ENCODE results near the gene UGT3A1. TPM values are rescaled to one million over a fixed set of nuclear protein-coding genes. Genes with fewer than 3 reads are reported as not detected.

The UGT3A1 gene
- total and polyA plus RNA-seq, 10 of the 15 experiments (the other 5 are each of a cell fraction or from before 2014, with no cell fraction given) = not detected

DNA sequence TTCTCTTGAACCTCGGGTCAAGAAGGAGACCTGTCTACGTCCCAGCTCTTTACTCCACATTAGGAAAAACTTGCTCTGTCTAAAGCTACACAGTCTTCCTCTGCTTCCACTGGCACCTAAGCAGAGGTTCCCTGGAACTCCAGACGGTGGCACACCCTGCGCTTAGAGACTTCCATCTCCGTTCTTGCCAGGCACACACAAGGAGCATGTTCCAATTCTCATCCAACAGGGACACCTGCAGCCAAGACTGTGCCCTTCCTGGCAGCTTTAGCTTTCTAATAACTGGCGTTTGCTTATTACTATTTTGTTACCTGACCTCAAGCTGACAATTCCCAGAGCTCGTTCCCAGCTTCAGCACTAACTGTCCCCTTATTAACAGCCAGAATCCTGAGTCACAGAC is 68.7 kb downstream of the UGT3A1 start:
- Histone ChIP-seq H3K27me3 (replicated peaks in 1 of 2; ENCODE audit: control insufficient read depth in 2 of 2, insufficient read depth in 2 of 2, low read length in 1 of 2) (no peaks in the 10 kb centered on the region; a peak in 1 of 4 replicates), H3K4me3 (no peak overlapping the region), H3K27ac (ENCODE audit: control insufficient read depth, insufficient read depth) (no peak overlapping the region), H4K20me1 (ENCODE audit: control insufficient read depth, insufficient read depth) (no peaks in the 10 kb centered on the region), H3K4me2 (ENCODE audit: control insufficient read depth, insufficient read depth) (no peak overlapping the region), H3K9ac (ENCODE audit: control insufficient read depth, insufficient read depth, low read length) (no peak overlapping the region), H3K36me3 (ENCODE audit: control insufficient read depth in 2 of 2, insufficient read depth in 2 of 2, low read length in 1 of 2) (no peaks in the 10 kb centered on the region), H3K79me2 (ENCODE audit: control insufficient read depth, insufficient read depth, low read length) (no peaks in the 10 kb centered on the region), H3K9me3 (replicated peaks; ENCODE audit: control insufficient read depth, insufficient read depth, low read length) (peaks cover 4% of the 10 kb centered on the region; the same call in 2 of the 3 replicates), H2AFZ (ENCODE audit: control insufficient read depth, low read depth, low read length) (no peak overlapping the region), H3K4me1 (ENCODE audit: control insufficient read depth, insufficient read depth, low read length) (peaks cover 4% of the 10 kb centered on the region; the same call in 1 of the 2 replicates)
- BruUV-seq (replicated peaks) = no TSS peak
- ChIA-PET RAD21 (ENCODE audit: unreplicated experiment) (interaction anchor here (1.0 to 3.4 kb wide), 4 partner anchors 23 to 272 kb away, joined by 3 to 24 read pairs (median 8); no protein-coding TSS in a partner anchor), SMC1A (ENCODE audit: uncharacterized antibody, unreplicated experiment) (interaction anchor here (0.9 to 13.1 kb wide), 3 partner anchors 15 to 143 kb away, joined by 3 to 276 read pairs (median 13); no protein-coding TSS in a partner anchor), POLR2A (no interaction called here), CTCF (interaction anchor here (0.9 to 16.3 kb wide), 9 partner anchors 14 to 591 kb away, joined by 3 to 359 read pairs (median 3); partner anchors contain the start of gene SPEF2)
- intact Hi-C loops (cut with micrococcal nuclease; ENCODE audit: unreplicated experiment) = loop anchor here (10.0 kb wide), 1 partner anchor 488 kb away; no protein-coding TSS in a partner anchor
- 0 out of 6 replicates have a peak, but pooled peaks of 1 of the 3 experiments have one; percentile 1 for TF ChIP-seq CTCF (IDR thresholded peaks at IDR 0.05 in 2 of 3, conservative IDR thresholded peaks at IDR 0.05 in 1 of 3; ENCODE audit: control insufficient read depth in 2 of 3, extremely low read depth in 1 of 3, insufficient read depth in 1 of 3, low read depth in 3 of 3, low read length in 3 of 3)
- TF ChIP-seq MYC (IDR thresholded peaks at IDR 0.05; ENCODE audit: insufficient read depth, insufficient read length, insufficient replicate concordance, low read length, severe bottlenecking) = no peak
- 0 out of 2 replicates have a peak, but pooled peaks have one; percentile 7 for TF ChIP-seq RAD21 (IDR thresholded peaks at IDR 0.05; ENCODE audit: insufficient read depth, low read depth, low read length)
- TF ChIP-seq ESRRA (IDR thresholded peaks at IDR 0.05; ENCODE audit: low read length) = no peak
- no peak for DNase-seq (ENCODE audit: low read depth, low spot score)
- 29% methylated on average over 7 of the region's 7 CpGs for WGBS (ENCODE audit: insufficient coverage, insufficient replicate concordance, low lambda C conversion rate, missing lambda C conversion rate)
- in situ Hi-C loops (cut with MboI) = loop anchor here (5.0 kb wide), 3 partner anchors 145 to 830 kb away; no protein-coding TSS in a partner anchor
- no peak for FAIRE-seq
- ATAC-seq = no peak
